ENCODE measurements around the gene PTF1A.

PTF1A gene

DNA sequence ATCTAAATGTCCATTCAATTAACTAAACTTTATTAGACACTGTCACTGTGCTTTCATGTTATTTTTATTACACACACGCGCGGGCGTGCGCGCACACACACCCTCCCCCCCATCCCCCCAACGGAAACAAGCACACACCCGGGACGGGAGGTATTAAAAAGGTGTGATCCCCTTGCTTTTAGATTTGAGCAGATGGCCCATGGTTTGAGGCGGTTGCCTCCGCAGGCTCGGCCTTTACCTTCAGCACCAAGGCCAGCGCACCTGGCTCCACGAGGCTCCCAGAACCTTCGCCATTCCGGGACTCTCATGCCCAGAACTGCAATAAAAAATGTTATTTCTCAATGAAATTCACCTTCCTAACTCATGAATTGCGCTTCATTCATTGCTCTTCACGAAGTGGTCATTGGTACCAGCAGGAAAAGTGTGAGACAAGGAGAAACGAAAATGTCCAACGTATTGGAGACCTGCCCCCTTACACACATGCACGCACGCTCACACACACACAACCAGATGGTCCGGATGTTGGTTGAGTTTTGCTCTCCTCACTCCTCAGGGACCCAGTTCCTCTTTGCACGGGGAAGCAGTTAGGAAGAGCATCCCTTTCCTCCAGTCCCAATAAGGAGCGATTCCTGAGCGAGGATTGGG is 20.8 kb upstream of the PTF1A start:
- no peaks in the 10 kb centered on the region for H3K27me3 ChIP-seq (ENCODE audit: control insufficient read depth, insufficient read depth, low read length)
- no peaks in the 10 kb centered on the region for H3K4me1 ChIP-seq (ENCODE audit: control insufficient read depth, insufficient read depth, low read length)
- no peak overlapping the region for H3K27ac ChIP-seq (ENCODE audit: low read depth, low read length)
- H3K36me3 ChIP-seq (ENCODE audit: control insufficient read depth, insufficient read depth, low read length): no peaks in the 10 kb centered on the region
- no peak overlapping the region for H3K4me3 ChIP-seq (ENCODE audit: low read length)
- no peak overlapping the region for H3K9ac ChIP-seq (ENCODE audit: low read length)

DNA sequence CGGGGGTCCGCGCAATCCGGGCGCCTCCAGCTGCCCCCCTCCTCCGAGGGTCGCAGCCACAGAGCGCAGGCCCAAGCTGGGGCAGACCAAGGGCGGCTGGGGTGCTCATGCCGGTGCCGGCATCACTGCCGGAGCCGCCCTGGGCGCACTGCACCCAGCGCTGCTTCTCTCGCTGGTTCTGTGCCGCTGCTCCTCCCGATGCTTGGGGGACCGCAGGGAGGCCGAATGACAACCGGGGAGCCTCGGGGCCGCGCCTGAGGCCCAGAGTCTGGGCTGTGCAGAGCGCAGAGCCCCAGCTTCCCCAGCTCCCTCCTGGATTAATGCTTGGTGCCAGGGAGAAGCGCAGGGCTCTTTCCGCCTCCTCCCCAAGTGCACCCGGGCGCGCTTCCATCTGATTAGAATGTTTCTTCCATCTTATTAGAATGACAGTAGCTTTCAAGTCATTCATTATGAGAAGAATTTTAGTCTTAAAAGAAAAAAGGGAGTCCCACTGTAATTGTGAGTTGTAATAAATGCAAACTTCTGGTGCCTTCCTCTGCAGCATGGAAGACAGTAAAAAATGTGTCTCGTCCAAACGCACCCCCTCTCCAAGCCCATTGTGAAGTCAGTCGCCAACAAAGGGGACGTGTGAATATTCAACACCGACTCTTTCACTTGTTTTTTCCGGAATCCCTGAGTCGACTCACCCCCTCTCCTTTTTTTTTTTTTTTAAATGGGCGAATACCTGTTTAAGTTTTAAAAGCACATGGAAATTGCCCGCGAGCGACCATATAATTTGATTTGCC is 19.5 kb upstream of the PTF1A start:
- no peaks in the 10 kb centered on the region for H3K4me1 ChIP-seq (ENCODE audit: control insufficient read depth, insufficient read depth, low read length)
- H3K4me3 ChIP-seq (ENCODE audit: low read length): no peak overlapping the region
- no peaks in the 10 kb centered on the region for H3K36me3 ChIP-seq (ENCODE audit: control insufficient read depth, insufficient read depth, low read length)
- H3K27ac ChIP-seq (ENCODE audit: low read depth, low read length): no peak overlapping the region
- H3K27me3 ChIP-seq (ENCODE audit: control insufficient read depth, insufficient read depth, low read length): no peaks in the 10 kb centered on the region
- no peak overlapping the region for H3K9ac ChIP-seq (ENCODE audit: low read length)

DNA sequence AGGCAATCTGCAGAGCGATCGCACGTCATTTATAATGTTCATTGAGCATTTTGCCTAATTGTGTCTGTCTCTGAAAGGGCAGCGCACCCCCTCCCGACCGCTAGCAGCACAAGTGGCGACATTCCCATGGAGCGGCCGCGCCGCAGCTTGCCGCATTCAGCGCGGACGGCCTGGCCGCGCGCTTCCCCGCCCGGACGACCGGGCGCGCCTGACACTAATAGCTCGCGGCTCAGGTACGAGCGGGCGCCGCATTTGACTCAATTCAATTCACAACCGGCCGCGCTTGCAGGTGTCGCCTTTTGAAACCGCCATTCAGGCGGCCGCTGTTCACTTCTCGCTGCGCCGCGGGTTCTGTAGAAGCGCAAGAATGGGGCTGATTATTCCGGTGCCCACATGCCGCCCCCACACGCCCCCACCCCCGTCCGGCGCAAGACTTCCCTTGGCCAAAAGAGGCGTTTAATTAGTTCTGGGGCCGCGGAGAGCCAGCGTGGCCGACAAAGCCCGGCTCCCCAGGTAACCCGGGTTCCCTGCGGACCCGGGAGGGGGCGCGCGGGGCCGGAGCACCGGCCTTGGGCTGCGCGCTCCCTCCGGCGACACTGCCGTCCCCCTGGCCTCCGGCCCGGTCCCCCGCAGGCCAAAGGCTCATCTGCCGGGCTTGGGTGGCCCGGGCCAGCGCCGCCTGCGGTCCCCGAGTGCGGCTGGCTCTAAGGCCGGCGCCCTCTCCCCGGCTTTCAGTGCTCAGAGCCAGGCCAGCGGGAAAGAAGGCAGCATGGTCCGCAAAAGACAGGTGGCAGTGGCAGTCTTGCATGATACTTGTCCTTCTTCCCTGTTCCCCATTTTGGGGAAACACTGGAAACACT is 18.7 kb upstream of the PTF1A start:
- Histone ChIP-seq H3K9ac (ENCODE audit: low read length) (no peak overlapping the region), H3K27me3 (ENCODE audit: control insufficient read depth, insufficient read depth, low read length) (no peaks in the 10 kb centered on the region), H3K36me3 (ENCODE audit: control insufficient read depth, insufficient read depth, low read length) (no peaks in the 10 kb centered on the region), H3K4me1 (ENCODE audit: control insufficient read depth, insufficient read depth, low read length) (no peaks in the 10 kb centered on the region), H3K27ac (ENCODE audit: low read depth, low read length) (no peak overlapping the region), H3K4me3 (ENCODE audit: low read length) (no peak overlapping the region)

DNA sequence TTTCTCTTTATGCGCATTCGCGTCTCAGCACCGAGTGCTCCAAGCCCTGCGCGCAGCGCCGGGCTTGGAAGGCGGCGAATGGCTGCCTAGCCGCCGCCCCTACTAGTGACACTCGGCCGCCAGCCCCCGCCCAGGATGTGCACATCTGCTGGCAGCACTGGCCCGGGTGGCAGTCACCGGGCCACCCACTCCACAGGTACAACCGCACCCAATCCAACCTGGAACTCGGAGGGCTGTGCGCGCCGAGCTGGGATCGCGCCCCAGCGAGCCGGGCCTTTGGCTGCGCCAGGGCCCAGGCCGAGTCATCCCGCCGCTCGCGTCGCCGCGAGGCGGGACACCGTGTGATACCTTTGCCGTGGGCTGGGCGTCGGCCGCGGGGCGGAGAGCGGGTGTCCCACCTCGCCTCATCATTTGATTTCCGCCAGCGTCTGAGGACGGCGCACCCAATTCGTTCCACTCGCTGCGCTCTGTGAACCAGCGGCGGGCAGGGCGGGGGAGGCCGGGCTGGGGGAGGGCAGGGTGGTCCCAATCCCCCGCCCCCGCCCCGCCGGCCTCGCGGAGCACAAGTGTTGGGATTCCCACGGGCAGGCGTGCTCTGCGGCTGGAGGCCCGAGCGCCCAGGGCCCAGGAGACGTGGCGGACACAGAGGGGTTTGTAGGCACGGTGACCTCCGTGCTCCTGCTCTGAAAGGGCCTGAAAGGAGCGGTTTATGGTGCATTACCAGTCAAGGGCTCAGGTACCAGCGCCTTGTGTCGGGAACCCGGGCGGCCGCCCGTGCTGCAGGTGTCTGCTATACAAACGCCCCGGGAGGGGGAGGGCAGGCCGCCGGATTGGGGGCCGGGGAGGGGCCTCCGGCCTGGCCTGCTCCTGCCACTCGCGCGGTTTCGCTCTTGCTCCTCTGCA is 17.8 kb upstream of the PTF1A start:
- Histone ChIP-seq H3K27ac (ENCODE audit: low read depth, low read length) (no peak overlapping the region), H3K27me3 (ENCODE audit: control insufficient read depth, insufficient read depth, low read length) (peaks cover 6% of the 10 kb centered on the region), H3K4me1 (ENCODE audit: control insufficient read depth, insufficient read depth, low read length) (no peaks in the 10 kb centered on the region), H3K36me3 (ENCODE audit: control insufficient read depth, insufficient read depth, low read length) (no peaks in the 10 kb centered on the region), H3K9ac (ENCODE audit: low read length) (no peak overlapping the region), H3K4me3 (ENCODE audit: low read length) (no peak overlapping the region)

DNA sequence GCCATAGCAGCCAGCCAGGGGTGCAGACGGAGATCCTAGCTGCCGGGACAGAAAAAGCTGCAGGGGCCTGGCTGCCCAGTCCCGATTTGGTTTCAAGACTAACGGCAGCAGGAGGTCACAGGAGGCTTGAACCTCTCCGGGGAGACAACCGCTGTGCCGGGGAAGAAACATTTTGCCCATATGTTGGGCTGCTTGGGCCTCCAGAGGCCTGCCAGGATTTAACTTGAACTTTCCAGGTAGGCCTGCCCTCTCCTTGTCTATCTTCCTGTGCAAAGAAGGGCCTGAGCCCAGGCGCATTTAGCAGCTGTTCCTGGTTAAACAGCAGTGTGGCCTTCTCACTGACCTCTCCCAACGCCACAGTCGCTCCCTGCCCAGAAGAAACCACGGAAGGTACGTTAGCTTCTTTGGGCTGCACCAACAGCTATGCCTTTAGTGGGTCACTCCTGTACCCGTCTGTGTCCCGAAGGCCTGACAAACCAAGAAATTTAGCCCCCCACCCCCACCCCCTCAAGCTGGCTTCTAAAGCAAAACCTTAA is 17.1 kb upstream of the PTF1A start:
- Histone ChIP-seq H3K27ac (ENCODE audit: low read depth, low read length) (no peak overlapping the region), H3K4me3 (ENCODE audit: low read length) (no peak overlapping the region), H3K9ac (ENCODE audit: low read length) (no peak overlapping the region), H3K36me3 (ENCODE audit: control insufficient read depth, insufficient read depth, low read length) (no peaks in the 10 kb centered on the region), H3K4me1 (ENCODE audit: control insufficient read depth, insufficient read depth, low read length) (no peaks in the 10 kb centered on the region), H3K27me3 (ENCODE audit: control insufficient read depth, insufficient read depth, low read length) (peaks cover 6% of the 10 kb centered on the region)

DNA sequence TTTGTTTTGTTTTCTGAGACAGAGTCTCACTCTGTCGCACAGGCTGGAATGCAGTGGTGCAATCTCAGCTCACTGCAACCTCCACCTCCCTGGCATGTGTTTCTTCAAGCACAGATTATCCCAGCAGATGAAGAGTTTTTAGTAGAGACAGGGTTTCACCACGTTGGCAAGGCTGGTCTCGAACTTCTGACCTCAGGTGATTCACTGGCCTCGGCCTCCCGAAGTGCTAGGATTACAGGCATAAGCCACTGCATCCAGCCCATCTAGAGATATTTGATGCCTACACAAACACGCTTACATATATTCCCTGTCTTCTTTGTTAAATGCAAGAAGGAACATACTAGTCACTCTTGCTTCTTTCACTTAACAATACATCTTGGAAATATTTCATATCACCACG is 5.9 kb upstream of the PTF1A start:
- H3K9ac ChIP-seq (ENCODE audit: low read length): no peak overlapping the region
- H3K36me3 ChIP-seq (ENCODE audit: control insufficient read depth, insufficient read depth, low read length): no peaks in the 10 kb centered on the region
- no peaks in the 10 kb centered on the region for H3K4me1 ChIP-seq (ENCODE audit: control insufficient read depth, insufficient read depth, low read length)
- peaks cover 3% of the 10 kb centered on the region for H3K27me3 ChIP-seq (ENCODE audit: control insufficient read depth, insufficient read depth, low read length)
- no peak overlapping the region for H3K27ac ChIP-seq (ENCODE audit: low read depth, low read length)
- H3K4me3 ChIP-seq (ENCODE audit: low read length): no peak overlapping the region

DNA sequence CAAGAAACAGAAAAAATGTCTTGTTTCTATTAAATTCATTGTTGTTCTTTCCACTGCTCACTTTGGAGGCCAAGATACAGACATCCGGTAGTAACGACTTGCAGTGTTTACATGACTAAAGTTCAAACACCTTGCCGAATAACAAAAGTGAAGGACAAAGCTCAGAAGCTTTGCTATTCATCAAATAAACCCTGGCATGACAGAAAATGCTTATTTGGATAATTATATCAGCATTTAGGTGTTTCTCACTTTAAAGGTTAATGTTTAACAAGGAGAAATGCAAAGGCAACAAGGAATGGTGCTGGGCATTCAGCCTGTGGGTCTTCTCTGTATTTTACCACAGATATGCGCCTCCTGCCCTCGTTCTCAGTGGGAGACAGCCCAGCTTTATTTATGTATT is 5.4 kb upstream of the PTF1A start:
- Histone ChIP-seq H3K9ac (ENCODE audit: low read length) (no peak overlapping the region), H3K27ac (ENCODE audit: low read depth, low read length) (no peak overlapping the region), H3K4me3 (ENCODE audit: low read length) (no peak overlapping the region), H3K27me3 (ENCODE audit: control insufficient read depth, insufficient read depth, low read length) (peaks cover 6% of the 10 kb centered on the region), H3K36me3 (ENCODE audit: control insufficient read depth, insufficient read depth, low read length) (no peaks in the 10 kb centered on the region), H3K4me1 (ENCODE audit: control insufficient read depth, insufficient read depth, low read length) (no peaks in the 10 kb centered on the region)

DNA sequence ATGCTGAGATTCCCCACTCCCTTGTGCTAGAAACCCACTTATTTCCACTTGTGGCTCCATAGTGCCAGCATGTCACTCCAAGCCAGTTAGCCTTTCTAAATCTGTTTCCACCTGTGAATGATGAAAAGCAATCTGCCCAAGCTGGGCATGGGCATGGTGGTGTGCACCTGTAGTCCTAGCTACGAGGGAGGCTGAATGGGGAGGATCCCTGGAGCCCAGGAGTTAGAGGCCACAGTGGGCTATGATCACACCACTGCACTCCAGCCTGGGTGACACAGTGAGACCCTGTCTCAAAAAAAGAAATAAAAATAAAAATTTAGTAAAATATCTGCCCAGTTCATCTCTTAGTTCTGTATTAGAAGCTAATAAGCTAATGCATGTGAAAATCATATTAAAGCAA is 5.0 kb upstream of the PTF1A start:
- Histone ChIP-seq H3K4me3 (ENCODE audit: low read length) (no peak overlapping the region), H3K36me3 (ENCODE audit: control insufficient read depth, insufficient read depth, low read length) (no peaks in the 10 kb centered on the region), H3K4me1 (ENCODE audit: control insufficient read depth, insufficient read depth, low read length) (no peaks in the 10 kb centered on the region), H3K9ac (ENCODE audit: low read length) (no peak overlapping the region), H3K27me3 (ENCODE audit: control insufficient read depth, insufficient read depth, low read length) (peaks cover 6% of the 10 kb centered on the region), H3K27ac (ENCODE audit: low read depth, low read length) (no peak overlapping the region)

DNA sequence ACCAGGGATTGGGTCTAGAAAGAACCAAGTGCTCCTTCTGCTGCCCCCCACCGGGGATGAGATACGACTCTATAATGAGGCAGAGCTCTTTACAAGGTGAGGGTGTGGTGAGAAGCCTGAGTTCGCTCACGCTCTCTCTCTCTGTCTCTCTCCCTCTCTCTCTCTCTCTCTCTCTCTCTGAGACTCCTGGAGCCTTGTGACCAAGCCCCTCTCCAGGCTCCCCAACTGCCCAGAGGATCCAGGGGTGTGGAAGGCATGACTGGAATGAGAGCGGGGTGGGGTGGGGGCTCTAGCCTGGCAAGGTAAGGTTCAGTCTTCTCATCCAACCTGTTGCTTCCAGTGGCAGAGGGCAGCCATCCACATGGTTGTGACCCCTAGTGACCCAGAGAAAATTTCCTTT is 3.1 kb upstream of the PTF1A start:
- Histone ChIP-seq H3K27ac (ENCODE audit: low read depth, low read length) (no peak overlapping the region), H3K9ac (ENCODE audit: low read length) (no peak overlapping the region), H3K36me3 (ENCODE audit: control insufficient read depth, insufficient read depth, low read length) (no peaks in the 10 kb centered on the region), H3K4me3 (ENCODE audit: low read length) (no peak overlapping the region), H3K27me3 (ENCODE audit: control insufficient read depth, insufficient read depth, low read length) (peaks cover 6% of the 10 kb centered on the region), H3K4me1 (ENCODE audit: control insufficient read depth, insufficient read depth, low read length) (no peaks in the 10 kb centered on the region)

DNA sequence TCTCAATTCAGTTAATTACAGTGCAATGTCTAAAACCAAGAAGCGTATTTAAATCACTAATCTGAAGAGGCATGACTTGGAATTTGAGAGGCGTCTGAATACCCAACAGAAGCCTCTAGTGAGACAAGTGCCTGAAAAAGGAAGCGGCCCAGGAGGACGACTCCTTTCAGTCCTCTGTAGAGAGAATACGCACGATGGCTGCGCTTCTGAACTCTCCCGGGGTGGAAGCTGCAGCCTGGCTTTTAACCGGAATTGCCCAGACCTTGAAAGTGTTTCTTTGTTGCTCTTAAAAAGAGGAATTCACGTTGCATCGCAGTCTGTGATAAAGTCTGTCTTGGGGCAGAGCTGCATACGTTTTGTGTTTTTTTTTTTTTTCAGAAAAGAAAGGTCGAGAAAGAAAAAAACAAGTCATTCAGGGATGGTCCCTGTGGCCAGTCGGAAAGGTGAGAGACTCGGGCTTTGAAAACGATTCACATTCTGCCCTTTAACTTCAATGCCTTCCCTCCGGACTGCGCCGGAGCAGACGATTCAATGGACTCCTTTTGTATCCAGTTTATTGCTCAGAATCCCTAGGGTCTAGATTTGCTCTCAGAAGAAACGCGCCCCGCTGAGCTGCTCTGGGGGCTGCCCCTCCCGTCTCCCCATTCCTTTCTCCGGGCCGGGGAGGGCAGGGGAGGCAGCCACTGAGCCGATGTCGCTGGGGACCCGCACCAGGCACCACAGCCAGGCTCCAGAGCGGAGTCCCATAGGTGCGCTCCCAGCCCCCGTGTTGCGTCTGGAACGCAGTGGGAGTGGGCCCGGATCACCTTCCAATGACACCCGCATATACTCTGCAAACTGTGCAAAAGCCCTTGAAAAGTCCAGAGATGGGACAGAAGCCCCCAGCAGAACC is 994 bp upstream of the PTF1A start:
- Histone ChIP-seq H3K4me3 (ENCODE audit: low read length) (no peak overlapping the region), H3K36me3 (ENCODE audit: control insufficient read depth, insufficient read depth, low read length) (no peaks in the 10 kb centered on the region), H3K27ac (ENCODE audit: low read depth, low read length) (no peak overlapping the region), H3K9ac (ENCODE audit: low read length) (no peak overlapping the region), H3K27me3 (ENCODE audit: control insufficient read depth, insufficient read depth, low read length) (peaks cover 13% of the 10 kb centered on the region), H3K4me1 (ENCODE audit: control insufficient read depth, insufficient read depth, low read length) (no peaks in the 10 kb centered on the region)

Measured in rectal smooth muscle tissue (tissue), 1 donor.